Tongue (tissue), 2 donors: Measurements from ENCODE around the gene TMEM163. TPM values are rescaled to one million over a fixed set of nuclear protein-coding genes. Genes with fewer than 3 reads are reported as not detected.
A peak's percentile ranks its signal among the peaks of the same experiment; 100 is the strongest.

Source experiments
- DNase-seq: peaks from one replicate; pipeline ENCODE4 v3.0.0-alpha.2; 2015
- total RNA-seq: library from RNA; depleted of rRNA; stranded (reverse); fragments of >200 nt; gene quantifications from one replicate; pipeline ENCODE4 v1.2.3, GENCODE V29; 2014

Gene TMEM163
- total RNA-seq, 1 donor from 2014 or later: 0.72 TPM

DNA sequence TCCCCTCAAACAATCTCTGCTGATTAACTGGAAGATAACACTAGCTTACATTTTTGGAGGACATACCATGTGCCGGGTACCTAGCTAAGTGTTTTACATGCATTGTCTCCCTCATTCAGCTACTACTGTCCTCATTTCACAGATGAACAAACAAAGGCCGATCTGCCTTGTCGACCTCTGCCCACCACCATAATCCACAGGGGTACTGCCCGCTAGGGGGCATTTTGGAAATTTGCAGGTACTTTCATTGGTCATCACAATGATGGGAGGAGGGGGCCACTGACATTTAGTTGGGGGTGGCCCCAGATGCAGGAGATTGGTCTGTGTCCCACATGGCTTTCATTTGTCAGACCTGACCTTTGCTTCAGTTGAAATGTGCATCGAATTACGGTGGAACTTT, 3.9 kb upstream of the TMEM163 start:
- no peak for DNase-seq

DNA sequence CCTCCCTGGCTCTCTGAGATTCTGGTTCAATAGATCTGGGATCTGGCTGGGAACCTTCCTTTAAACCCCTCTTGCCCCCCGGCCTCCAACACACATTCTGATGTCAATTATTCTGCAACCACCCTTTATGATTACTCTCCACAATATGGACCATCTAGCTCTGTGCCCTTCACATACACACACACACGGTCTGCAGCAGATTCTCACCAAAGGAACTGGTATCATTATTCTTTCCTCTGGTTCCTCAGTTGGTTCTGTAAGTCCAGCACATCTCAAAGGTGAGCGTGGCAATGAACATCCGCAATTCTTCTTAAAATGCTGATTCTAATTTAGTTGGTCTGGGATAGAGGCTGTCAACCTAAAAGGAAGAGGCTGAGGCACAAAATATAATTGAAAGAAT, 2.8 kb upstream of the TMEM163 start:
- DNase-seq: no peak

DNA sequence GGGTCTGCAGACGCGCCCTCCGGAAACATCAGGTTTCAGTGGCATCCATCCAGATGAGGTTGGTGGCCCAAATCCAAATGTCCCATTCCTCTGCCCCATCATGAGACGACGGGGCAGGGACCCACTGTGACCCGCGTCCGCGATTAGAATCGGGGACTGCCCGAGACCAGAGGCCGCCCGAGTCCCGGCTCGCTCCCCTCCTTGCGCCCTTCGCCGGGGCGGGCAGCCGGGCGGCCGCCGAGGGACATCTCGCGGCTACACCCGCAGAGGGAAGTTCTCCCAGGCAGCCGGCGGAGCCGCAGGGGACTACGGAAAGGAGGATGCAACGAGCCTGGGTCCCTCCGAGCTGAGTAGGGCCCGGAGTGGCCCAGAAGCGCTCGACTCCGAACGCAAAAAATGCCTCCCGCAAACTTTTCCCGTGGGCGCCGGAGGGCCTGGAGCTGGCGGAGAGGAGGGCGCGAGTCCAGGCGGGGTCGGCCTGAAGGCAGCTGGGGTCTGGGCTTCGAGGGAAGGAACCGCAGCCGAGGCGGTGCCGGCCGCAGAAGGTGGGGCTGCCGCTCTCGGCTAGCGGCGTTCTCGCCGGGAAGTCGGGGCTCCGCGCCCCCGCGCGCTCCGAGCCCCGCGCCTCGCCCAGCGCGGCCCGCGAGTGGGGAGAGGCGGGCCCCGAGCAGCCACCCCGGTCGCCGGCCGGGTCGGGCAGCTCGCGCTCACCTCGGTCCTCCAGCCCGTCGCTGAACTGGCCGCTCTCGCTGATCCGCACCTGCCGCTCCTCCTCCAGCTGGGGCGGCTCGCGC, 580 bp downstream of the TMEM163 start:
- no peak for DNase-seq

DNA sequence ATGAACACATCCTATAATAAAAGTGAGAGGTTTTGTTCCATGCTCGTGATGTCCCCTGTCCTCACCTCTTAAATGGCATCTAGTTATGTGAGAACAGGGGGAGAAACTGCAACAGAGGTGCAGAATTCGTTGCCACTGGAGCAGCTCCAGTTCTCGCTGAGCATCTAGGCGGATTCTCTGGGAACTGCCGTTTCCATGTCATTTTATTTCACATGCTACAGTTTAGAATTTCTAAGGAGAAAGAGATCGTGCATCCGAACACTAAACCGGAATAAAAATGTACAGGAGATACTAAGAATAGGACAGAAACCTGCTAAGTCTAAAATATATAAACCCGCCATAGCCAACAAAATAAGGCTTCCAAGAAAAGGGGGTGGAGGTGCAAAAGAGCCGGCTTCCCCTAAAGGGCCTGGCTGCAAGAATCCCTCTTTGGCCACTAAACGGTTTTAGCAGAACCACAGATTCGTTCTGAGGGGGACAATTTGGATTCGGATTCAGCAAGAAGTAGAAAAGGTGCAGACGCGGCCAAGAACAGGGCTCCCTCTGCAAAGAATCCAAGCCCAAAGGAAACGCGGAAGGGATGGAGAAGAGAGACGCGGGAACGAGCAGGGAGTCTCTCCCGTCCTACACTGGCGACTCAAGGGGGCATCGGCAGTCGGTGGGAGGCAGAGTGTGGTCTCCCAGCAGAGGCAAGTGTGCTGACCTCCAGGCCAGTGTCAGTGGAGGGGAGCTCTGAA, 1.3 kb downstream of the TMEM163 start:
- no peak for DNase-seq

DNA sequence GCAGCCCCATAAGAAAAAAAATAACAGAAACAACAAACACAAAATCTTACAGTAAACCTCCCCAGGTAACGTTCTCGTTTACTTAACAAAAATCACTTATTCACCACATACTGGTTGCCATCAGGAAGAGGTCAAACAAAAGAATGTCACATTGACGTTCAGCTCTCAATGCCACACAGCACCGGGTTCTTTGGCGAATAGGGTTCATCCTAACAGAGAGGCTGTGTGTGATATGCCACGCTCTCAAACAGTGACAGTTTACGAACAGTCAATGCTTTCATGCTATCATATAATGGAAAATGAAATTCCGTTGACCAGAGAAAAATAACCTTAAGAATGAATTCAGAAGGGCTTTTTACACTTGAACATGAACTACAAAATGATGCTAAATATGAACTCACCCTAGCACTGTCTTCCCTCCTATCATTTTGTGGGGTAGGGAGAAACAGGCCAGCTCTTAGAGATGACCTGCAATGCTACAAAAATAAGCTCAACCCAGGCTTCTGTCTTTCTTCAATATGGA, 2.0 kb downstream of the TMEM163 start:
- no peak for DNase-seq

DNA sequence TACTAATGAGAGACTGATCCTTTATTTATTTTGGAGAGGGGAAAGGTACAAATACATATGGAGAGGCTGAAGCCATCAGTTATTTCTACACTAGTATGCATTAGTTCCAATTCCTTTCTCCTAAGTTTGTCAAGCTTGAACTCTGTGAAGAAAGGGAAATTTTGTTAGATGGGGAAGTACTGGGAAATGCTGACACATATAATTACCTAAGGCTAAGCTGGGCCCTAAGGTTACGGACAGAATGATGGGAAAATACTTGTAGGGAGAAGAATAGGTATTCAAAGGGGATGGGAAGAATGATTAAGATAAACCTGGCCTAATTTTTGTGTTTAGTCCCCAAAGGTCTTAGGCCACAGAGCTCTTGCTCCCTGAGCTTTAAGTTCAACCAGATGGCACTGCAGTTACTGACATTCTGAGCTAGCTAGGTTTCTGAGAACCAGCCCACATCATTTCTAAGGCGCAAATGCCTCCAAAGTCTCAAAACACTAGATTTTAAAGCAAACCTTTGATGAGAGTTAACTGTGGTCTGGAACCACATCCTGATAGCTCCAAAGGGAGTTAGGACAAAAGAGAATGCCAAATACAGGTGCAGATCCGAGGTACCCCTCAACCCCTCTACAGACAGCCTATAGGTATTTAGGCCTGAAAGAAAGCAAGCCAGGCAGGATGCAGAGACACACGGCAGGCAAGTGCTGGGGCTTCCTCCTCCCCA, 2.7 kb downstream of the TMEM163 start:
- DNase-seq: no peak

DNA sequence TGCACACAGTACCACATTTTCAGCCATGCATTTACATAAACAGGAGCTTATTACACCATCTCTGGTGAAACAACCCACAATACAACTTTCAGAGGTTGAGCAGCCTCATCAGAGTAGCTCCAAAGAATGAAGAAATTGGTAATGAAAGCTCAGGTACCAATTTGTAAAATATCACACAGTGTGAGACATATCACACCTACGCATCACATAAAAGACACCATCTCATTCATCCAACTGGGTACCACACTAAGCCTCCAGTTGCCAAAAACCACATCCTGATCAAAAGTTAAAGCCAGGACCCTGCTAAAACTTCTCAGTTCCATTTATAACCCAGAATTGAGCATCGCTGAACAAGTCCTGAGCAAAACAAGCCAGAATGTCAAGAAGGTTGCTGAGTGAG, 4.6 kb downstream of the TMEM163 start:
- DNase-seq: no peak

DNA sequence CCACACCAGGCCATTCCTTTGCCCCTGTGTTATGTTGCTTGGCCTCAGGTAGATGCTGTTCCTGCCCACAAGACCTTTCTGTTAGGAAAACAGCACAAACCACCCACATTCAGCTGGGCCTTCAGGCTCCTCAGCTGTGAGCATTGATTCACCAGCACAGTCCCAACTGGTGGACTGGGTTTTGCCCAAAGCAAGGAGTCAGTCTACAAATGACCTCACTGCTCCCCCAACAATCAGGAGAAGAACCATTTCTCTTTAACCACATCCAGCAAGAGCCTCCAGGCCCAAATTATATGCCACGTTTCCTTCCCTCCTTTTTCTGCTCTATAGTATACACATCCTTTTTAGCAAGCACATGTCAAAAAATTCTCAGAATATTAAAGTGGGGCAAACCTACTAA, 5.2 kb downstream of the TMEM163 start:
- DNase-seq: no peak

DNA sequence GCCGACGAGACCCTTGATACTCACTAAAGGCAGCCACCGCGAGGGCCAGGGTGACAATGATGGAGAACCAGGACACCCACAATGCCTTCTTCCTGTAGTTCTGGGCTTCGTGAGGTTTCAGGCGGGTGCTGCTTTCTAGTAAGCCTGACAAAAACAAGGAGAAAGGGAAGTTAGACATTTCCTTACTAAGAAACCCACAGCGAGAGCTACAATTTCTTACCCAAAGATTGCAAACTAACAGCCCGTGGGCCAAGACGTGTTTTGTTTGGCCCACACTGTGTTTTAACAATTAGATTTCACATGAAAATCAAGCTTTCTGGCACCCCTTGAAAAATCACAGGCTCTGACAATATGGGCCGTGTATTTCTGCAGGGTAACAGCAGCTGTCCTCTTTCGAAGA, 5.6 kb downstream of the TMEM163 start:
- no peak for DNase-seq

DNA sequence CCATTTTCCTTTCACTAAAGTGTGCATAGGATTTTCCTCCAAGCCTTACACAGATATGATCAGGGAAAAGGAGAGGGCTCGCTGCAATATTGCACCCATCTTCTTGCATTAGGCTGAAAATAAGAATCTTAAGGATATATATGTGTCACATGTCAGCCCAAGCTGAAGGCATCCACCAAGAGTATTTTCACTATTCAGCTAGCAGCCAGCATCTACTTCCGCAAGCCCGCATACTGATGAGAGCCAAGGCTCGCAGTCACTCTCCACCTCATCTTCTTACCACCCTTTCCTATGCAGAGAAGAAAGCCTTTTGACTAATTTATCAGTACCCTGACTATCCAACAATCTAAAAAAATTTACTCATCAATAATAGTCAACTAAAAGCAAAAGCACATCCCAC, 6.1 kb downstream of the TMEM163 start:
- no peak for DNase-seq

DNA sequence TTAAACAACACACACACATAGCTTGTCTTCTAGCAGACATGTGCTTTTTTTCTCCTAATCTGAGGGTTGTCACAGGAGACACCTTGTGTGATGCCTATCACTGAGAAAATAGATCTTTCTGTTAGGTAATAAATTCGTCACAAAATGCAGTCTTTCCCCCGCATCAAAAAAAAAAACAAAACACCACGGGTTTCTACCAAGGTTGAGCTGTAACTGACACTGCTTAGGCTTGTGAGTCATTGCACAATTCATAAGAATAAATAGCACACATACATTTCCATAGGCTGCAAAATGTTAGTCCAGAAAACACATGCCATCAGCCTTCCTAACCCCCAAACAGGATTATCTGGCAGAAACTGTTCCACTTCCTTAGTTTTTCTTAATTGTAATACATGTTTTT, 6.5 kb downstream of the TMEM163 start:
- DNase-seq: no peak

DNA sequence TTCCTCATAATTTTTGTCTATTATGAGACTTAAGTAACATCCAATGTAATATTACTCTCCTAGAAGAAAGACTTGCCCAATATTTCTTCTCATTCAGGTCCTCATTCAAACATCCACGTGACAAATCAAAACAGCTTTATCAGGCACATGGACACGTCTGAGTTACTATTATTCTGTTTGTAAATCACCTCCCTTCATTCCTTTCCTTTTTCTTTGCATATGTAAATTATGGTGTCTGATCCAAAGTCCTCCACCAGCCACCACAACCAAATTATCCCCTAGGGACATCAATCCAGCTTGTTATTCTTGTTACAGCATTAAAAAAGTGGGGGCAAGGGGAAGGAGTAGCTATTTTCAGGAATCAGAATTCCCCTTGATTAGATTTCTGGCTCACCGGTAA, 7.1 kb downstream of the TMEM163 start:
- no peak for DNase-seq

DNA sequence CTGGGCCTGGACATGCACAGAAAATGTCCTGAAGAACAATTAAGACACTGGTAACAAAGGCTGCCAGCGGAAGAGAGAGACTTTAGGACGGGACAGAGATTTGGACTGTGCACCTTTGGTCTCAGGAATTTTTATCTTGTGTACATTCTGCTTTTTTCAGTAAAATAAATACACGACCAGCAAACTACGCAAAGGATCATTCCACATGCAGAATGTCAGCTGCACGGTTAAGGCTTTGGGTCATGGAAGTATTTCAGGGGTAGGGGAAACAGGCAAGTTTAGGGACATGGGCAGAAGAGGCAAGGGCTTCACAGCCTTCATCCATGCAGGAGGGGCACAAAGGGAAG, 11.5 kb downstream of the TMEM163 start:
- no peak for DNase-seq

DNA sequence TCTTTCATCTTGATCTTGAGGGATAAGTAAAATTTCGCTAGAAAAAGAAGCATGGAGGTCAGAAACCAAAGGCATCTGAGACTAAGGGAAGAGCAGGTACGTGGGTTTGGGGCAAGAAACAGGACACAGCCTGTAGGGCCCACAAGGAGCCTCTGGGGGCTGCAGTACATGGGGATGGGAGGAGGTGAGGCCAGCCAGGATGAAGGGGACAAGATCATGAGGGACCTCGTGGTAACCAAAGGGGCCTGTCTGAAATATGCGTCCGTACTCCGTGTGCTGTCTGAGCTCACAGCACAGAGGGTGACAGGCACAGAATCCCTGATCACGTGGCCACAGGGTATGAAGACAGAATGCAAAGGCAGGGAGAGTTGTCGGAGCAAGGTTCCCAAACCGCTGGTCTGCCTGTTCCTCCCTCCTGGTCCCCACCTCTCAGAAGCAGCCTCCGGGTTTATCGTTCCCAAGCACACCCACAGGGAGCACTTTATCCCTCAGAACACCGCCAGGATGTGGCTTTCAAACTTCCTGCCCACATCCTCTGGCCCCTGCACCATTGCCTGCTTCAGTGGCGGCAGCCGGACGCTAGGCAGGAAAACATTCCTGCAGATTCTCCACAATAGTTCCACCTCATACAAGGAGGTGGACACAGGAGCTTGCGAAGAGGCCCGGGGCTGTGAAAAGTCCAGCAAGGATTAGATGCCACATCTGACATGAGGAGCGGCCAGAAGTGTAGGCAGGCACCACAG, 12.0 kb downstream of the TMEM163 start:
- no peak for DNase-seq

DNA sequence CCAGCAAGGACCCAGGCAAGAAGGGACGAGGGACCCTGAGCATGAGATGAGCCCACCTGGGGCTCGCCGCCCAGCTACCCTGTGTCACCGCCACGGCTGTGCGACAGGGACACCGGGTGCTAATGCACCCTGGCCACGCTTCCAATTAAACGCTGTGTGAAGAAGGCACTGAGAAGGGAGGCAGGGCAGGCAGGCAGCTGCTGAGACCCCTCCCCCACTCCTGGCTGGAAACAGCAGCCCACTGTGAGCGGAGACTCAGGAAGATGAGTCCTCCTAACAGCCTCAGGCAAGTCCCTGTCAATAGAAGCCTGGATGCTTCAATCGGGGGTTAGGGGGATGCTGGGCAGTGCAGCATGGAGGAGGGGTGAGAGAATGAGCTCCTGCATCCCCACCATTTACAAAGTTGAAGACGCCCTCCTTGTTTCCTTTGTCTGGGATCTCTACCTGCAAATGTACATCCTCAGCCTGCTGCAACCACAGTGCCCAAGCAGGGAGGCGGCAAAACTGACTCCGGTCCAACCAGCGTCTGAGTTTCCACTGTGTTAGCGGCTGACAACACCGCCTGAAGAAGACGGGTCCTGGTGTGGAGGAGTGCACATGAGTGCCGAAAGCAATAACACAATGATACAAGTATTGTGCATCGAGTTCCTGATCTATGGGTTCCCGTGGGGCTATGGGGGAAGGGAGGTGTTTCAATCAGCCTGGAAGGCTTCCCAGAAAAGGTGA, 12.8 kb downstream of the TMEM163 start:
- peak; percentile 31 for DNase-seq

DNA sequence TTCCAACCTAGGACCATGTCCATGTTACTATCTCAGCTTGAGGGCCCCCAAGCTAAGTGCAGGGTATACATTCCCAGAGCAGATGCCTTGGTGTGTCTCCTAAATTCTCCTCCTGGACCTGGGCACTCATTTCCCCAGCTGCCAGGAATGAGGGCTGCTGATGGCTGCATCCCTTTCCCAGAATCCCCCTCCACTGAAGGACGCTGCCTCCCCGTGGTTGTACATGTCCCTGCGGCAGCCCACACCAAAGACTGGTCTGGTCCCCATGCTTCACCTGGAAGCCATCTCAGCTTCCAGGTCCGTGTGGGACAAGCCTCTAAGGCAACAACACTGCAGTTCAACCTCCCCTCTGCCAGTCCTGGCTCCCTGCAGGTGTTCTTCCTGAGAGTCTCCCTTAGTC, 14.6 kb downstream of the TMEM163 start:
- DNase-seq: no peak

DNA sequence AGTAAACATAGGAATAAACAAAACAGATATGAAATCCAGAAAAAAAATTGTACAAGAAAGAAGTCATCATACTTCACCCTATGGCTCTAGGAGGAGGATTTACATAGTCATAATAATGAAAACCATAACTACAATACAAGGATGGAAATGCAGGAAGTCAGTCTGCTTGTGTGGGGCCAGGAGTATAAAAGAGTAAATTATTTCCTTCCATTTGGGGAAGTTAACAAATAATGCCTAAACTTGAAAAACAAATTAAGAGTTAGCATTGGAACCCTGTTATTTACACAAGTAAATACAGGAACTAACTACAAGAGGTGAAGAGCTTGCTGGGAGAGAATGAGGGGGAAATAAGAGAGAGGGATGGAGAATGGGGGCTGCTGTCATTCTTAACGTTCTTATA, 15.4 kb downstream of the TMEM163 start:
- DNase-seq: no peak

DNA sequence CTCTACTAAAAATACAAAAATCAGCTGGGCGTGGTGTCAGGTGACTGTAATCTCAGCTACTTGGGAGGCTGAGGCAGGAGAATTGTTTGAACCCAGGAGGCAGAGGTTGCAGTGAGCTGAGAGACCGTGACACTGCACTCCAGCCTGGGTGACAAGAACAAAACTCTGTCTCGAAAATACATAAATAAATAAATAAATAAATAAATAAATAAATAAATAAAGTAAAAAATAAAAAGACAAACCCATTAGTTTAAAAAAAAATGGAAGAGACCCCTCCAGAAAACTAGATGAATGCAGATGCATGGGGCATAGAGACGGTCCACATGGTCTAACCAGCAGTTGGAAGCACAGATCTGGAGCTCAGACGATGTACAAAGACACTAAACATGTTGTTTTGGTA, 18.1 kb downstream of the TMEM163 start:
- DNase-seq: no peak

DNA sequence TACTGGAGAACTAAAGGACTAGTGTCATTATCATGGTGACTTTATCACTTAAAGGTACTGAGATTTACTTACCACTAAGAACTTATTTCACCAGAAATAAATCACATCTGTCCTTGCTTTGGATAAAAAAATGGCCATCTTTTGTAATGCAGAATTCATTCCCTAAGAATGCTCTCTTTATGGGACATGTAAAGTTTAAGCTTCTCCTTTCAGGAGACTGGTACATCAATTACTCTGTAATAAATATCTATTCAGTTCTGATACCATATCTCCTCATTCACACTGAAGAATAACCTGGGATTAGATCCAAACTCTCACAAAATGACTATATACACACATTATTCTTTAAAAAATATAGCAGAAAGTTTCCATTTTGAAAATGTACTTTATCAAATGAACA, 24.4 kb downstream of the TMEM163 start:
- DNase-seq: no peak

DNA sequence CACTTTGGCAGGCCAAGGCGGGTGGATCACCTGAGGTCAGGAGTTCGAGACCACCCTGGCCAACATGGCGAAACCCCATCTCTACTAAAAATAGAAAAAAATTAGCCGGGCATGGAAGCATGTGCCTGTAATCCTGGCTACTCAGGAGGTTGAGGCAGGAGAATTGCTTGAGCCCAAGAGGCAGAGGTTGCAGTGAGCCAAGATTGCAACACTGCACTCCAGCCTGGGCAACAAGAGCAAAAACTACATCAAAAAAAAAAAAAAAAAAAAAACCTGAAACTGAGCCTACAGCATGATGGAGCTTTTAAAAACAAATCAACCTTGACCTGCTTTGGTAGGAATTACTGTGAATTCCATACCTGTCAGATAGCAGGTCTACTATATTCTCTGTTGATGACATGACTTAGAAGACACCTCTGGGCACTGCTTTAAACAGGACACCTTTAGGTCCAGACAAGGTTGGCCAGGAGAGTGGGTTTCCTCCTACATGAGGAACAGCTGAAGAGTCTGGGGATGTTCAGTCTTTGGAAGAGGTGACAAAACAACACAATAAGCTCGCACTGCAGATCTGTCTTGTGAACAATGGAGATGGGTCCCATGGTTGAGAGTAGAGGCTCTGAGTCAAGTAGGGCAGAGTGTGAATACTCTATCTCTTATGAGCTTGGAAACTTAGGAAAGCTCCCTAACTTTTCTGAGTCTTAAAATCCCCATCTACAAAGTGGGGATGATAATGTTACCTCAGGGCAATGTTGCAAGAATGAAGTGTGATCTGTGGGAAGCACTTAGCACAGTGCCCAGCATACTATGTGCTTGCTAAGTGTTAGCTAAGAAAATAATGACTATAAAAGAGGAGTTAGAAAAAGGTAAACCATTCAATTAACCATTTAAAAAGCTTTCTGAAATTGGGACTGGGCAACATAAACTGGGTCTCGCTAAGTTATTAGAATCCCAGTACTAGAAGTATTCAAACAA, 25.2 kb downstream of the TMEM163 start:
- DNase-seq: no peak

DNA sequence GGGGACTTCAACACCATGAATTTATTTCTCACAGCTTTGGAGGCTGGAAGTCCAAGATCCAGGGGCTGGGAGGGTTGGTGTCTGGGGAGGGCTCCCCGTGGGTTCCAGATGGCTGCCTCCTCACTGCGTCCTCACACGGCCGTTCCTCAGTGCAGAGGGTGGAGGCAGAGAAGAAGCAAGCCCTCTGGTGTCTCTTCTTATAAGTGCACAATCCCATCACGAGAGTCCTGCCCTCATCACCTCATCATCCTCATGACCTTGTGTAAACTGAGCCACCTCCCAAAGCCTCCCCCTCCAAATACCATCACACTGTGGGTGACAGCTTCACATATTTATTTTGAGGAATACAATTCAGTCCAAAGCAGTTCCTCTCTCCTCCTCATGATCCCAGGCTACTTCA, 26.3 kb downstream of the TMEM163 start:
- DNase-seq: no peak
